ENCODE data around the gene NRIP1. TPM values are rescaled to one million over a fixed set of nuclear protein-coding genes. Genes with fewer than 3 reads are reported as not detected.

Gene NRIP1
- total and polyA plus RNA-seq, 2 of the 8 experiments (the other 6 are each of a cell fraction or from before 2014, with no cell fraction given): 1.5 to 9.3 TPM

GRCh38 chr21:15084668-15085067 lies 19.9 kb upstream of the NRIP1 start:
- Histone ChIP-seq H4K8ac (ENCODE audit: extremely low read depth, insufficient read depth, low read length) (no peak overlapping the region), H3K4me1 (replicated peaks in 1 of 4; ENCODE audit: control insufficient read depth in 3 of 4, insufficient read depth in 4 of 4, low read length in 3 of 4) (no peaks in the 10 kb centered on the region), H3K27me3 (replicated peaks in 1 of 4; ENCODE audit: control insufficient read depth in 3 of 4, extremely low read depth in 1 of 4, insufficient read depth in 3 of 4, low read length in 3 of 4) (no peaks in the 10 kb centered on the region), H3K56ac (replicated peaks; ENCODE audit: insufficient read length, low read depth, low read length) (no peak overlapping the region), H2AFZ (ENCODE audit: low read length) (no peak overlapping the region), H3K4me2 (ENCODE audit: insufficient read depth in 1 of 2, low read depth in 2 of 2, low read length in 2 of 2) (no peak overlapping the region), H4K91ac (replicated peaks; ENCODE audit: insufficient read length, low read length) (no peak overlapping the region), H3K4ac (replicated peaks; ENCODE audit: insufficient read length, low read depth, low read length) (no peak overlapping the region), H3K23me2 (ENCODE audit: low read depth, low read length) (no peaks in the 10 kb centered on the region), H2BK120ac (replicated peaks; ENCODE audit: low read depth, low read length) (no peak overlapping the region), H2BK12ac (ENCODE audit: low read depth, low read length) (no peak overlapping the region), H2BK5ac (ENCODE audit: low read depth, low read length) (no peak overlapping the region), H3K27ac (ENCODE audit: low read depth, low read length) (no peak overlapping the region), H3K36me3 (ENCODE audit: control insufficient read depth in 2 of 4, insufficient read depth in 4 of 4, low read length in 3 of 4) (no peaks in the 10 kb centered on the region), H2BK15ac (ENCODE audit: low read length) (no peak overlapping the region), H2AK5ac (ENCODE audit: low read depth, low read length) (no peak overlapping the region), H3K9me3 (ENCODE audit: insufficient read depth in 2 of 2, low read depth in 1 of 2, low read length in 1 of 2) (no peaks in the 10 kb centered on the region), H3K18ac (ENCODE audit: extremely low read depth, low read length) (no peak overlapping the region), H2BK20ac (ENCODE audit: low read length) (no peak overlapping the region), H3K79me1 (ENCODE audit: low read depth, low read length) (no peaks in the 10 kb centered on the region), H3K9ac (replicated peaks in 1 of 4; ENCODE audit: extremely low read depth in 1 of 4, low read depth in 3 of 4, low read length in 3 of 4) (no peak overlapping the region), H3K14ac (ENCODE audit: insufficient read length) (no peak overlapping the region), H4K5ac (ENCODE audit: insufficient read length, low read depth, low read length) (no peak overlapping the region), H4K20me1 (replicated peaks in 1 of 2; ENCODE audit: control insufficient read depth in 1 of 2, insufficient read depth in 2 of 2, low read length in 2 of 2) (no peaks in the 10 kb centered on the region), H3K79me2 (ENCODE audit: control insufficient read depth in 1 of 2, insufficient read depth in 2 of 2, low read length in 2 of 2) (no peaks in the 10 kb centered on the region), H3K23ac (ENCODE audit: insufficient read length) (no peak overlapping the region), H3K4me3 (ENCODE audit: extremely low read depth in 1 of 4, insufficient read depth in 2 of 4, low read depth in 3 of 4, low read length in 4 of 4) (no peak overlapping the region)
- DNase-seq (ENCODE audit: low read depth in 1 of 2, low spot score in 2 of 2) (no peak), FAIRE-seq (no peak)
- CTCF ChIA-PET (ENCODE audit: partially characterized antibody): interaction anchor here (0.6 to 1.6 kb wide), 3 partner anchors 11 to 436 kb away, joined by 3 read pairs; no protein-coding TSS in a partner anchor
- POLR2A ChIA-PET (ENCODE audit: partially characterized antibody): interaction anchor here (1.0 kb wide), 1 partner anchor 19 kb away, joined by 3 read pairs; no protein-coding TSS in a partner anchor
- TF ChIP-seq EGR1 (IDR thresholded peaks at IDR 0.05; ENCODE audit: borderline replicate concordance, low read depth, low read length): no peak
- no peak for TF ChIP-seq CREB1 (IDR thresholded peaks at IDR 0.05)
- no peak for TF ChIP-seq GTF2F1 (IDR thresholded peaks at IDR 0.05; ENCODE audit: borderline replicate concordance, low read depth, low read length)
- TF ChIP-seq CTBP2 (IDR thresholded peaks at IDR 0.05; ENCODE audit: borderline replicate concordance, insufficient read depth, insufficient read length, low read length): no peak
- TF ChIP-seq PHF8 (conservative IDR thresholded peaks at IDR 0.05; ENCODE audit: low read depth, low read length): no peak
- TF ChIP-seq E2F6 (IDR thresholded peaks at IDR 0.05): no peak
- no peak for TF ChIP-seq KDM1A (IDR thresholded peaks at IDR 0.05; ENCODE audit: borderline replicate concordance, low read length)
- TF ChIP-seq ZNF274 (IDR thresholded peaks at IDR 0.05; ENCODE audit: borderline replicate concordance, extremely low read depth, low read length): no peak
- TF ChIP-seq USF2 (IDR thresholded peaks at IDR 0.05; ENCODE audit: low read length): no peak
- no peak for TF ChIP-seq BACH1 (IDR thresholded peaks at IDR 0.05; ENCODE audit: low read length)
- TF ChIP-seq RFX5 (IDR thresholded peaks at IDR 0.05; ENCODE audit: borderline replicate concordance, low read depth, low read length): no peak
- no peak for TF ChIP-seq EP300 (IDR thresholded peaks at IDR 0.05; ENCODE audit: borderline replicate concordance in 1 of 2, low read depth in 2 of 2, low read length in 2 of 2)
